ENCODE measurements around the gene ISG15.
"Not testable (repeated sequence)": the region's sequence is repeated elsewhere in the genome, so short reads cannot be mapped to it uniquely, and the experiment has no call there.

Gene ISG15

DNA sequence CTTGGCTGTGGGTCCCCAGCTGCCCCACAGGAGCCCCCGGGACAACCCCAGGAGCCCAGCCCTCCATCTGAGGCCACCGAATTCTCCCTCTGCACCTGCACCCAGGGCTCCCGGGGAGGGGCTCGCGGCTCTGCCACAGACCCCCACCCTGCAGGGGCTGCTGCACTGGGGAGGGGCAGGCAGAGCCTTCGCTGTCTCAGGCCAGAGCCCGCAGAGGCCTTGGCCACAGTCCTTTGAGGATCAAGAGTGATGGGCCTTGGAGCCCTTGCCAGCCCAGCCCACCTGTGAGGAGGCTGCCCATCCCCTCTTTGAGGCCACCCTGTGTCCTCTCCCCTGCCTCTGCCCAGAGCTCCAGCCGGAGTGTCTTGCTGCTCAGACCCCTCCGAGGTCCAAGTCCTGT lies 37.9 kb upstream of the ISG15 start:
- Histone ChIP-seq H3K36me3 (no peaks in the 10 kb centered on the region), H3K4me3 (ENCODE audit: low read depth, low read length) (no peak overlapping the region), H3K9me3 (ENCODE audit: severe bottlenecking) (no peaks in the 10 kb centered on the region), H3K27ac (no peak overlapping the region), H3K27me3 (ENCODE audit: insufficient read depth, low read depth, severe bottlenecking) (no peaks in the 10 kb centered on the region)
- DNase-seq, result no peak
- TF ChIP-seq, protein P1, sequence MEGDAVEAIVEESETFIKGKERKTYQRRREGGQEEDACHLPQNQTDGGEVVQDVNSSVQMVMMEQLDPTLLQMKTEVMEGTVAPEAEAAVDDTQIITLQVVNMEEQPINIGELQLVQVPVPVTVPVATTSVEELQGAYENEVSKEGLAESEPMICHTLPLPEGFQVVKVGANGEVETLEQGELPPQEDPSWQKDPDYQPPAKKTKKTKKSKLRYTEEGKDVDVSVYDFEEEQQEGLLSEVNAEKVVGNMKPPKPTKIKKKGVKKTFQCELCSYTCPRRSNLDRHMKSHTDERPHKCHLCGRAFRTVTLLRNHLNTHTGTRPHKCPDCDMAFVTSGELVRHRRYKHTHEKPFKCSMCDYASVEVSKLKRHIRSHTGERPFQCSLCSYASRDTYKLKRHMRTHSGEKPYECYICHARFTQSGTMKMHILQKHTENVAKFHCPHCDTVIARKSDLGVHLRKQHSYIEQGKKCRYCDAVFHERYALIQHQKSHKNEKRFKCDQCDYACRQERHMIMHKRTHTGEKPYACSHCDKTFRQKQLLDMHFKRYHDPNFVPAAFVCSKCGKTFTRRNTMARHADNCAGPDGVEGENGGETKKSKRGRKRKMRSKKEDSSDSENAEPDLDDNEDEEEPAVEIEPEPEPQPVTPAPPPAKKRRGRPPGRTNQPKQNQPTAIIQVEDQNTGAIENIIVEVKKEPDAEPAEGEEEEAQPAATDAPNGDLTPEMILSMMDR (IDR thresholded peaks at IDR 0.05; ENCODE audit: low read depth, low read length), result no peak

DNA sequence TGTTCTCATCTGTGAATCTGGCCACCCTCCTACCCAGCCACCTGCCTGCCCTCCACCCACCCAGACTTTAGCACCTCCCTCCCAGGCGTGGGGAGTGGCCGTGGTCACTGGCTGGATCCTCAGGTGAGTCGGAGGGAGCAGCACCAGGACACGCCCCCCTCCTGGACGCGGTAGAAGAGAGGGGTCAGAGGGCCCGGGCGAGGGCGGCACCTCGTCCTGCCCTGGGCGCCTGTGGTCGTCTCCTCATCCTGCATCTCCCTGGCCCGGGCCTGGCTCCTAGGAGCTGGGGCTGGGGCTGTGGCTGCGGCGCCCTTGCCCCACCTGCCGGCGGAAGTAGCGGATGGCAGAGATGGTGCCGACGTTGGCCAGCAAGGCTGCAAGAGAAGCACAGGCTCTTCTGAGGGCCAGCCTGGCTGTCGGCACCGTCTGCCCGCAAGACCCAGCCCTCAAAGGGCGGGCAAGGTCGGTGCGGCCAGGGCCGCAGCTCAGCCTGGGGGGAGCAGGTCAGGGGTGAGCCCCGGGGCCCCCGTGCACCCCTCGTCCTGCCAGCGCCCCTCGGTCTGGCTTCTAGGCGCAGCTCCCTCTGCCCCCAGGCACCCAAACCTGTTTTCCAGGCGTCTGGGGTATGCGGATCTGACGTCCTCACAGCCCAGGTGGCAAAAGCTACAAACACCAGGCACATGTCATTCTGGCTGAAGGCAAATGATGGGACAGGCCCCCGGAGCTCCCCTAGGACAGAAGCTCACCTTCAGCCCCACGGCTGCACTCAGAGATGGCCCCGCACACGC lies 37.2 kb upstream of the ISG15 start:
- no peaks in the 10 kb centered on the region for H3K36me3 ChIP-seq
- H3K27ac ChIP-seq, result peak overlapping the region; percentile 19; the same call in 1 of the 2 replicates
- TF ChIP-seq, protein P1 (IDR thresholded peaks at IDR 0.05; ENCODE audit: low read depth, low read length), result peak; percentile 36; the same call in 1 of the 2 replicates
- peak overlapping the region; percentile 23 for H3K4me3 ChIP-seq (ENCODE audit: low read depth, low read length)
- no peaks in the 10 kb centered on the region for H3K27me3 ChIP-seq (ENCODE audit: insufficient read depth, low read depth, severe bottlenecking)
- peak; percentile 53 for DNase-seq
- H3K9me3 ChIP-seq (ENCODE audit: severe bottlenecking), result no peaks in the 10 kb centered on the region

- not testable (repeated sequence) for H3K27me3 ChIP-seq (ENCODE audit: insufficient read depth, low read depth, severe bottlenecking); H3K4me3 ChIP-seq (ENCODE audit: low read depth, low read length); DNase-seq; H3K36me3 ChIP-seq; H3K27ac ChIP-seq; H3K9me3 ChIP-seq (ENCODE audit: severe bottlenecking)
These were observed 36.5 kb upstream of the ISG15 start for GRCh38 chr1:976791-977190.

DNA sequence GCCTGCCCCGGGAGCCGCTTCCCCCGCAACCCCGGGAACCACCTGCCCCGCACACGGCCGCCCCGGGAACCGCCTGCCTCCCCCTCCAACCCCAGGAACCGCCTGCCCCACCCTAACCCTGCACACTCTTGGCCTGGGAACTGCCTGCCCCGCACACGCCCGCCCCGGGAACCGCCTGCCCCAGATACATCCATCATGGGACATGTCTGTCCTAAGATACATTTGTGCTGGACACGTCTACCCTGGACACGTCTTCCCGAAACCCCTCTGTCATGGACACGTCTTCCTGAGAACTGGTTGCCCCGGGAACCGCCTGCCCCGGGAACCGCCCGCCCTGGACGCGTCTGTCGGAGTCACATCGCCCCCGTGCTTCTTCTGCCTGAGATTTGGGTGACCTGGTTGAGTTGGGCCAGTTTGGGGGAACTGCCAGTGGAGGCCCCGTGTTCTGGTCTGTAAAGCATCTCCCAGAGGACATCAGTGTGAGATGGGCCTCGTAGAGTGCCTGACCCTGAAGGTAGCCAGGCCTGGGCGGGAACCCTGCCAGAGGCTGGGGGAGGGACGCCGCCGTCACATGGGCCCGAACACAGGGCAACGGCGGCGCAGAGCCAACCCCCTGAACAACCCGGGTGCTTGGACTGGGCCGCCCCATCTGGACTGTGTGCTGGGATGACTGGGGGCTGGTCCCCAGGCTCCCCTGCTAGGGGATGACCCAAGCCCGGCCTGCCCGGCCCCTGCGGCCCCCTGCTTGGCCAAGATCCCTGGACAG lies 35.0 kb upstream of the ISG15 start:
- Histone ChIP-seq H3K9me3 (ENCODE audit: severe bottlenecking) (no peaks in the 10 kb centered on the region), H3K27me3 (ENCODE audit: insufficient read depth, low read depth, severe bottlenecking) (no peaks in the 10 kb centered on the region), H3K27ac (no peak overlapping the region), H3K4me3 (ENCODE audit: low read depth, low read length) (no peak overlapping the region), H3K36me3 (no peaks in the 10 kb centered on the region)
- TF ChIP-seq, protein P1 (IDR thresholded peaks at IDR 0.05; ENCODE audit: low read depth, low read length), result no peak
- no peak for DNase-seq

GRCh38 chr1:978835-979743 lies 34.2 kb upstream of the ISG15 start:
- H3K9me3 ChIP-seq (ENCODE audit: severe bottlenecking), result no peaks in the 10 kb centered on the region
- H3K27ac ChIP-seq, result no peak overlapping the region
- H3K4me3 ChIP-seq (ENCODE audit: low read depth, low read length), result no peak overlapping the region
- TF ChIP-seq, protein P1 (IDR thresholded peaks at IDR 0.05; ENCODE audit: low read depth, low read length), result no peak
- no peaks in the 10 kb centered on the region for H3K36me3 ChIP-seq
- no peak for DNase-seq
- no peaks in the 10 kb centered on the region for H3K27me3 ChIP-seq (ENCODE audit: insufficient read depth, low read depth, severe bottlenecking)

DNA sequence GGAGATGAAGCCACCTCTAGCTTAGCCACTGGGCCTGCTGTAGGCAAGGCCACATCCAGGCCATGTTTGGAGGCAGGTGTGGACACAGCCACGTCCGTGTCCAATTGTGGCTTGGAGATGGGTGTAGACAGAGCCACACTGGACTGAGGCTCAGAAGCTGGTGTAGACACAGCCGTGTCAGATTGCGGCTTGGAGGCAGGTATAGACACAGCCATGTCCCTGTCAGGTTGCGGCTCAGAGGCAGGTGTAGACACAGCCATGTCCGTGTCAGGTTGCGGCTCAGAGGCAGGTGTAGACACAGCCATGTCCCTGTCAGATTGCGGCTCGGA lies 33.6 kb upstream of the ISG15 start:
- no peaks in the 10 kb centered on the region for H3K27me3 ChIP-seq (ENCODE audit: insufficient read depth, low read depth, severe bottlenecking)

More for the DNA sequence above, 33.6 kb upstream of the ISG15 start:
- H3K9me3 ChIP-seq (ENCODE audit: severe bottlenecking), result no peaks in the 10 kb centered on the region
- TF ChIP-seq, protein P1 (IDR thresholded peaks at IDR 0.05; ENCODE audit: low read depth, low read length), result no peak
- no peaks in the 10 kb centered on the region for H3K36me3 ChIP-seq
- no peak overlapping the region for H3K4me3 ChIP-seq (ENCODE audit: low read depth, low read length)
- DNase-seq, result no peak
- H3K27ac ChIP-seq, result no peak overlapping the region

All from WERI-Rb-1 (cell line).